ENCODE data around the gene IFITM10.

Gene IFITM10

GRCh38 chr11:1753929-1754305 lies 3.5 kb upstream of the IFITM10 start:
- no peaks in the 10 kb centered on the region for H3K9me3 Mint-ChIP-seq
- no peak overlapping the region for H3K27ac Mint-ChIP-seq
- H3K27me3 Mint-ChIP-seq (ENCODE audit: low read depth), result peaks cover 14% of the 10 kb centered on the region
- H3K4me3 Mint-ChIP-seq, result no peak overlapping the region
- H3K4me1 Mint-ChIP-seq (ENCODE audit: low read depth), result peaks cover 36% of the 10 kb centered on the region
- H3K36me3 Mint-ChIP-seq (ENCODE audit: low read depth), result peaks cover 18% of the 10 kb centered on the region

- Mint-ChIP-seq H3K4me3 (no peak overlapping the region), H3K27me3 (ENCODE audit: low read depth) (peaks cover 14% of the 10 kb centered on the region), H3K27ac (no peak overlapping the region), H3K4me1 (ENCODE audit: low read depth) (peaks cover 32% of the 10 kb centered on the region), H3K9me3 (no peaks in the 10 kb centered on the region), H3K36me3 (ENCODE audit: low read depth) (peaks cover 14% of the 10 kb centered on the region)
Measured at GRCh38 chr11:1753229-1753928, 3.0 kb upstream of the IFITM10 start.

DNA sequence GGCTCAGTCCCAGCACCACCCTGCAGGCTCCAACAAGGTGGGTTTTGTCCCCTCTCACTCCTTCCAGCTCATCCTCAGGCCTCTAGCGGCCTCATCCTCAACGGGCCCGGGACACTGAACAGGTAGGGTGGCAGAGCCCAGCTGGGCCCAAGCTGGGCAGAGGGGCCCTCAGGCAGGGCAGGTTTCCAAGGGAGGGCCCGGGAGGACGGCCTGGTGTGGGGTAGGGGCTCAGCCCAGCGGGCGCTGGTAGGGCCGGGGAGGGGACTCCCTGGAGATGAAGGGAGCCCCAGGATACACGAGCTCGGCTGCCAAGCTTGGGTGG lies 2.5 kb upstream of the IFITM10 start:
- Mint-ChIP-seq H3K27me3 (ENCODE audit: low read depth) (peaks cover 17% of the 10 kb centered on the region), H3K4me3 (no peak overlapping the region), H3K9me3 (no peaks in the 10 kb centered on the region), H3K36me3 (ENCODE audit: low read depth) (peaks cover 14% of the 10 kb centered on the region), H3K4me1 (ENCODE audit: low read depth) (peaks cover 29% of the 10 kb centered on the region), H3K27ac (no peak overlapping the region)

- no peaks in the 10 kb centered on the region for H3K9me3 Mint-ChIP-seq
- peaks cover 23% of the 10 kb centered on the region for H3K4me1 Mint-ChIP-seq (ENCODE audit: low read depth)
- H3K36me3 Mint-ChIP-seq (ENCODE audit: low read depth), result peaks cover 11% of the 10 kb centered on the region
- H3K27me3 Mint-ChIP-seq (ENCODE audit: low read depth), result peaks cover 17% of the 10 kb centered on the region
- no peak overlapping the region for H3K27ac Mint-ChIP-seq
- no peak overlapping the region for H3K4me3 Mint-ChIP-seq
Measured at GRCh38 chr11:1751999-1752906, 1.9 kb upstream of the IFITM10 start.

- no peak overlapping the region for H3K27ac Mint-ChIP-seq
Measured at GRCh38 chr11:1751531-1751921, 1.1 kb upstream of the IFITM10 start.

GRCh38 chr11:1750840-1751530 lies 590 bp upstream of the IFITM10 start:
- no peak overlapping the region for H3K4me3 Mint-ChIP-seq
- H3K36me3 Mint-ChIP-seq (ENCODE audit: low read depth), result peaks cover 9% of the 10 kb centered on the region
- peaks cover 3% of the 10 kb centered on the region for H3K9me3 Mint-ChIP-seq
- H3K4me1 Mint-ChIP-seq (ENCODE audit: low read depth), result peaks cover 18% of the 10 kb centered on the region
- H3K27ac Mint-ChIP-seq, result no peak overlapping the region
- H3K27me3 Mint-ChIP-seq (ENCODE audit: low read depth), result peaks cover 17% of the 10 kb centered on the region

More at GRCh38 chr11:1751531-1751921, 1.1 kb upstream of the IFITM10 start:
- Mint-ChIP-seq H3K9me3 (no peaks in the 10 kb centered on the region), H3K4me1 (ENCODE audit: low read depth) (peaks cover 21% of the 10 kb centered on the region), H3K36me3 (ENCODE audit: low read depth) (peaks cover 9% of the 10 kb centered on the region), H3K4me3 (no peak overlapping the region), H3K27me3 (ENCODE audit: low read depth) (peaks cover 17% of the 10 kb centered on the region)

GRCh38 chr11:1749395-1750351 lies 722 bp downstream of the IFITM10 start:
- Mint-ChIP-seq H3K36me3 (ENCODE audit: low read depth) (peaks cover 2% of the 10 kb centered on the region), H3K4me1 (ENCODE audit: low read depth) (peaks cover 9% of the 10 kb centered on the region), H3K27me3 (ENCODE audit: low read depth) (peaks cover 17% of the 10 kb centered on the region), H3K27ac (no peak overlapping the region), H3K4me3 (no peak overlapping the region), H3K9me3 (peaks cover 10% of the 10 kb centered on the region)

DNA sequence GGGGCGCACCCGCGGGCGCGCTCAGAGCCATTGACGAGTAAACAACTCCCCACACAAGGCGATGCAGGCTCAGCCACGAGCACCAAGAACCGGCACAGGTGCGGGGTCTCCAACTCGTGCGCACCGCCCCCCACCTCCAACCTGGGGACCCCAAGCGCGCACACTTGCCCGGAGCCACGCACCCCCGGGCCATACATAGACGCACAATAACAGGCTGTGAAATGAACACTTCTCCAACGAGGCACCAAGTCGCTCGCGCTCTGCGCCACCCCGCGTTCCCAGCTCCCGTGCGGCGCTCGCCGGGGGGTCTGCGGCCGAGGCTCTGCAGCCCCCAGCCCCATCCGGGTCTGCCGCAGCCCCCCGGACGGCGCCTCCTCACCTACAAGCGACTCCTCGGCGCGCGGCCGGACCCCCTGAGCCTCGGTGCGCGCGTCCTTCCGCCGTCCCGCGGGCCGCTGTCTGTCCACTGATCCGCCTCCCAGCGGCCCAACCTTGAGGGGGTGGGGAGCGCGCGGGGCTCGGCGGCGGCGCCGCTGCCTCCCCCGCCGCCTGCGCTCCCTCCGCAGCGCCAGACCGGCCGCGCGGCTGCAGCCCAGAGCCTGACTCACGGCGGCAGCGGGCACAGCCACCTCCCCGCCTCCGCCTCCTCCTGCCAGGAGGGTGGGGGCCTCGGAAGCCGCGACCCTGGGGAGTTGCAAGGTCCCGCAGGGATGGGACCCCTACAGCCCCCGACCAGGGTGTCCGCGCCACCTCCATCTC lies 1.6 kb downstream of the IFITM10 start:
- Mint-ChIP-seq H3K9me3 (peaks cover 10% of the 10 kb centered on the region), H3K27ac (no peak overlapping the region), H3K36me3 (ENCODE audit: low read depth) (peaks cover 2% of the 10 kb centered on the region), H3K4me3 (no peak overlapping the region), H3K27me3 (ENCODE audit: low read depth) (peaks cover 17% of the 10 kb centered on the region), H3K4me1 (ENCODE audit: low read depth) (peaks cover 9% of the 10 kb centered on the region)

DNA sequence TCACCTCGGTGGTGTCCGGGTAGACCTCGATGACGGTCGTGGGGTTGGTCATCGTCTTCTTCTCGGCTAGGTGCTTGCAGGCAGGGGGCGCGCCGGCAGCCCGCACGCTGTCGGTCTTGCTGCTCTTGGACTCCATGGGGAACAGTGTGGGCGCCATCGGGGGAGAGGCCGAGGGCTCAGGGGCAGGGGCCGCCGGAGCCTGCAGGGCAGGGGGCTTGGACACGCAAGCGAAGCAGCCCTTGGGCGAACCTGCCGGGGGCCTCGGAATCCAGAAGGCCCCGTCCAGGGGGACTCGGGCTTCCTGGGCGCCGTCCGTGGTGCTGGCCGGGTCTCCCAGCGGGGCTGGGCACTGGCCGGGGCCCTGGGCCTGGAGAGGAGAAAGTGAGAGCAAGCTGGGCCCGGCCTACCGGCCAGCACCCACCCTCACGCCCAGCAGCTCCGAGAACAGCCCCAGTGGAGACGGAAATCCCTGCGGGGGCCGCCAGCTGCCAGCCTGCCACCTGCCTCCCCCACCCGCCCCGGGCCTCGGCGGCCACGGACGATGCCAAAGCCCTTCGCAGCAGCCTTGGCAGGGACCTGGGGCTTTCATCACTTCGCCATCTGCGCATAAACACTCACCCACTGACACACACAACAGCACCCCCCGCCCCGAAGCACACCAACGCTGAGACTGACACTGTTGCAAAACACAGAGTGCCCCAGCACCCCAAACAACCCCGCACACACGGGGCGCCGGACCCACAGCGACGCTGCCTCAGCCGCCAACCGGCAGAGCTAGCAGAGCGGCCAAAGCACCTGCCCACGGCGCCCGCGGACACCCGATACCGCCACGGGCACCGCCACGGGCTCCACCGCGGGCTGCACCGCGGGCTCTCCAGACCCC lies 2.4 kb downstream of the IFITM10 start:
- H3K4me3 Mint-ChIP-seq, result no peak overlapping the region
- H3K27ac Mint-ChIP-seq, result no peak overlapping the region
- peaks cover 10% of the 10 kb centered on the region for H3K9me3 Mint-ChIP-seq
- H3K4me1 Mint-ChIP-seq (ENCODE audit: low read depth), result peaks cover 9% of the 10 kb centered on the region
- peaks cover 17% of the 10 kb centered on the region for H3K27me3 Mint-ChIP-seq (ENCODE audit: low read depth)
- peaks cover under 1% of the 10 kb centered on the region for H3K36me3 Mint-ChIP-seq (ENCODE audit: low read depth)

- no peak overlapping the region for H3K4me3 Mint-ChIP-seq
- no peaks in the 10 kb centered on the region for H3K36me3 Mint-ChIP-seq (ENCODE audit: low read depth)
- H3K9me3 Mint-ChIP-seq, result peaks cover 10% of the 10 kb centered on the region
- H3K27ac Mint-ChIP-seq, result no peak overlapping the region
- peaks cover 9% of the 10 kb centered on the region for H3K4me1 Mint-ChIP-seq (ENCODE audit: low read depth)
- peaks cover 17% of the 10 kb centered on the region for H3K27me3 Mint-ChIP-seq (ENCODE audit: low read depth)
Measured at GRCh38 chr11:1746956-1747752, 3.2 kb downstream of the IFITM10 start.

GRCh38 chr11:1746511-1746931 lies 3.9 kb downstream of the IFITM10 start:
- Mint-ChIP-seq H3K4me1 (ENCODE audit: low read depth) (peaks cover 9% of the 10 kb centered on the region), H3K36me3 (ENCODE audit: low read depth) (no peaks in the 10 kb centered on the region), H3K27ac (no peak overlapping the region), H3K4me3 (no peak overlapping the region), H3K27me3 (ENCODE audit: low read depth) (peaks cover 17% of the 10 kb centered on the region), H3K9me3 (peaks cover 10% of the 10 kb centered on the region)

- H3K9me3 Mint-ChIP-seq, result peaks cover 10% of the 10 kb centered on the region
- no peaks in the 10 kb centered on the region for H3K36me3 Mint-ChIP-seq (ENCODE audit: low read depth)
- H3K27me3 Mint-ChIP-seq (ENCODE audit: low read depth), result peaks cover 17% of the 10 kb centered on the region
- no peak overlapping the region for H3K27ac Mint-ChIP-seq
- peaks cover 9% of the 10 kb centered on the region for H3K4me1 Mint-ChIP-seq (ENCODE audit: low read depth)
- no peak overlapping the region for H3K4me3 Mint-ChIP-seq
Measured at GRCh38 chr11:1745701-1746320, 4.6 kb downstream of the IFITM10 start.

Measured in T-helper 1 cell treated with Interleukin-12 subunit alpha and Interleukin-12 subunit beta and Interleukin-4 antibody, amounts not matched to agents 30 μg/mL and 1 μg/mL, for 36 hours (primary cell).